ENCODE measurements around the gene PDGFRA. TPM values are rescaled to one million over a fixed set of nuclear protein-coding genes. Genes with fewer than 3 reads are reported as not detected.

Gene PDGFRA
- 10 to 100 TPM in 5 of 6 experiments, 1 to 10 TPM in 1; 7.0 to 32.6 (median 13.6) TPM for total RNA-seq
- long read RNA-seq, partial matches to known transcripts: 3 of 3 reads
- long read RNA-seq, other reads (novel, unspliced or antisense): 0 of 3 reads

- H3K9me3 ChIP-seq: no peaks in the 10 kb centered on the region
- peaks cover 0 to 58% (median 18%) of the 10 kb centered on the region in 4 donors for H3K4me1 ChIP-seq
- H3K4me3 ChIP-seq: peak within 1 kb of the TSS; percentile 25 to 60 (median 30)
- ATAC-seq: no peak
- DNase-seq: peak in 1 of 3 donors; percentile 49
- intact Hi-C loops (cut with DNase I): loop anchor here (10.0 kb wide), 2 partner anchors 324 to 414 kb away; no protein-coding TSS in a partner anchor
- TF ChIP-seq CTCF (IDR thresholded peaks at IDR 0.05) (no peak), POLR2A (IDR thresholded peaks at IDR 0.05) (peak; percentile 59)
- H3K27ac ChIP-seq: peak within 1 kb of the TSS in 1 of 3 donors; percentile 39
- no peaks in the 10 kb centered on the region for H3K36me3 ChIP-seq
- WGBS (ENCODE audit: insufficient coverage, low coverage, low lambda C conversion rate, missing lambda C conversion rate): 7% methylated on average over 15 of the region's 15 CpGs
- peaks cover 0 to 33% of the 10 kb centered on the region in 2 donors for H3K27me3 ChIP-seq
Observed at GRCh38 chr4:54228961-54229501, at the start of gene PDGFRA. Gene PDGFRA, plus strand, starts transcription at chr4:54229293. Its CDS starts 29,476 bp downstream, at chr4:54258769.

GRCh38 chr4:54184581-54184980, 44.5 kb upstream of the PDGFRA start:
- Histone ChIP-seq H3K4me3 (no peak overlapping the region), H3K27ac (no peak overlapping the region), H3K27me3 (no peaks in the 10 kb centered on the region), H3K9me3 (no peaks in the 10 kb centered on the region), H3K4me1 (peaks cover 0 to 12% (median 0%) of the 10 kb centered on the region in 4 donors), H3K36me3 (no peaks in the 10 kb centered on the region)
- intact Hi-C loops (cut with DNase I): no loop called here
- DNase-seq (no peak), ATAC-seq (no peak)
- WGBS (ENCODE audit: insufficient coverage, low coverage, low lambda C conversion rate, missing lambda C conversion rate): 54% methylated on average over 3 of the region's 3 CpGs
- TF ChIP-seq CTCF (IDR thresholded peaks at IDR 0.05) (no peak), POLR2A (IDR thresholded peaks at IDR 0.05) (no peak)

GRCh38 chr4:54185044-54185780, 43.9 kb upstream of the PDGFRA start:
- H3K36me3 ChIP-seq: no peaks in the 10 kb centered on the region
- ATAC-seq (peak in 1 of 4 donors; percentile 57), DNase-seq (no peak)
- no peak overlapping the region for H3K4me3 ChIP-seq
- intact Hi-C loops (cut with DNase I): no loop called here
- H3K27ac ChIP-seq: no peak overlapping the region
- H3K4me1 ChIP-seq: peaks cover 0 to 12% (median 0%) of the 10 kb centered on the region in 4 donors
- TF ChIP-seq POLR2A (IDR thresholded peaks at IDR 0.05) (no peak), CTCF (IDR thresholded peaks at IDR 0.05) (no peak)
- 72% methylated on average over 5 of the region's 5 CpGs for WGBS (ENCODE audit: insufficient coverage, low coverage, low lambda C conversion rate, missing lambda C conversion rate)
- no peaks in the 10 kb centered on the region for H3K27me3 ChIP-seq
- H3K9me3 ChIP-seq: no peaks in the 10 kb centered on the region

- WGBS (ENCODE audit: insufficient coverage, low coverage, low lambda C conversion rate, missing lambda C conversion rate): 6% methylated on average over 1 of the region's 1 CpG
- Histone ChIP-seq H3K27ac (no peak overlapping the region), H3K4me3 (no peak overlapping the region), H3K9me3 (no peaks in the 10 kb centered on the region), H3K27me3 (no peaks in the 10 kb centered on the region), H3K4me1 (peaks cover 0 to 12% (median 0%) of the 10 kb centered on the region in 4 donors), H3K36me3 (no peaks in the 10 kb centered on the region)
- DNase-seq (no peak), ATAC-seq (peak in 1 of 4 donors; percentile 76)
- TF ChIP-seq POLR2A (IDR thresholded peaks at IDR 0.05) (no peak), CTCF (IDR thresholded peaks at IDR 0.05) (no peak)
- intact Hi-C loops (cut with DNase I): no loop called here
Observed at GRCh38 chr4:54185866-54186265, 43.2 kb upstream of the PDGFRA start.
